Mesenchymal stem cell (in vitro differentiated cells and primary cell): ENCODE results near the gene RRAD.
A peak's percentile ranks its signal among the peaks of the same experiment; 100 is the strongest.

ENCODE experiments used
- DNase-seq: peaks from one replicate; pipeline ENCODE4 v3.0.0-alpha.2; 2013
- H2AFZ ChIP-seq: one replicate; pipeline ENCODE4 v1.6.1; 2013; ENCODE audit warnings: low read depth, mild to moderate bottlenecking, control low read depth, inconsistent platforms, low read length, moderate library complexity
- H2AK5ac ChIP-seq: 2 replicates; pipeline ENCODE4 v1.6.1; 2013; ENCODE audit warnings: low read length, moderate library complexity, mild to moderate bottlenecking, inconsistent platforms; ENCODE audit not compliant: severe bottlenecking
- H2BK120ac ChIP-seq: one replicate; pipeline ENCODE4 v1.6.1; 2013; ENCODE audit warnings: low read depth, mild to moderate bottlenecking, inconsistent platforms, low read length, moderate library complexity
- H2BK12ac ChIP-seq, 2 experiments: one replicate each; pipeline ENCODE4 v1.6.1; 2013; ENCODE audit warnings: inconsistent platforms in 2 of 2, low read length in 2 of 2, mild to moderate bottlenecking in 2 of 2, moderate library complexity in 2 of 2, control low read depth in 1 of 2
- H2BK15ac ChIP-seq: one replicate; pipeline ENCODE4 v1.6.1; 2013; ENCODE audit warnings: mild to moderate bottlenecking, low read depth, inconsistent platforms; ENCODE audit not compliant: poor library complexity, severe bottlenecking
- H2BK5ac ChIP-seq: 2 replicates; pipeline ENCODE4 v1.6.1; 2013; ENCODE audit warnings: low read depth, mild to moderate bottlenecking, low read length, control low read depth, inconsistent platforms; ENCODE audit not compliant: poor library complexity, severe bottlenecking
- H3K14ac ChIP-seq, 2 experiments: one replicate each; pipeline ENCODE4 v1.6.1; 2013; ENCODE audit warnings: inconsistent platforms in 2 of 2, low read length in 2 of 2, control low read depth in 1 of 2, mild to moderate bottlenecking in 1 of 2, moderate library complexity in 1 of 2
- H3K18ac ChIP-seq, 2 experiments: one replicate each; pipeline ENCODE4 v1.6.1; 2013; ENCODE audit warnings: inconsistent platforms in 2 of 2, low read length in 2 of 2, control low read depth in 1 of 2, low read depth in 1 of 2, mild to moderate bottlenecking in 1 of 2
- H3K23ac ChIP-seq, 2 experiments: one replicate each; pipeline ENCODE4 v1.6.1; 2013; ENCODE audit warnings: inconsistent platforms in 2 of 2, low read length in 2 of 2, mild to moderate bottlenecking in 2 of 2, moderate library complexity in 2 of 2, control low read depth in 1 of 2
- H3K27ac ChIP-seq: 2 replicates; pipeline ENCODE4 v1.5.1; 2013; ENCODE audit warnings: mild to moderate bottlenecking, moderate library complexity, low read length, control low read depth, inconsistent platforms; ENCODE audit not compliant: poor library complexity, severe bottlenecking
- H3K27me3 ChIP-seq, 2 experiments: 2 replicates each; pipeline versions ENCODE4 v1.6.1 to v1.7.0; 2013; ENCODE audit warnings: low read length in 2 of 2, mild to moderate bottlenecking in 2 of 2, moderate library complexity in 2 of 2, control low read depth in 1 of 2, inconsistent platforms in 1 of 2; ENCODE audit not compliant: control insufficient read depth in 1 of 2, insufficient read depth in 1 of 2
- H3K36me3 ChIP-seq, 2 experiments: 2 replicates each; pipeline versions ENCODE4 v1.6.1 to v1.7.0; 2013; ENCODE audit warnings: low read length in 2 of 2, control low read depth in 1 of 2, inconsistent platforms in 1 of 2, low read depth in 1 of 2, mild to moderate bottlenecking in 1 of 2; ENCODE audit not compliant: insufficient read depth in 2 of 2, control insufficient read depth in 1 of 2
- H3K4ac ChIP-seq, 2 experiments: one replicate each; pipeline ENCODE4 v1.6.1; 2013; ENCODE audit warnings: inconsistent platforms in 2 of 2, low read length in 2 of 2, mild to moderate bottlenecking in 2 of 2, moderate library complexity in 2 of 2, control low read depth in 1 of 2, low read depth in 1 of 2
- H3K4me1 ChIP-seq: 2 replicates; pipeline ENCODE4 v1.6.1; 2013; ENCODE audit warnings: low read depth, low read length, control low read depth; ENCODE audit not compliant: control insufficient read depth, insufficient read depth
- H3K4me2 ChIP-seq: 2 replicates; pipeline ENCODE4 v1.6.1; 2013; ENCODE audit warnings: low read length, mild to moderate bottlenecking, inconsistent platforms; ENCODE audit not compliant: poor library complexity, severe bottlenecking
- H3K4me3 ChIP-seq, 2 experiments: 2 replicates each; pipeline versions ENCODE4 v1.5.1 to v1.7.0; 2013; ENCODE audit warnings: low read length in 2 of 2, mild to moderate bottlenecking in 2 of 2, control low read depth in 1 of 2, low read depth in 1 of 2; ENCODE audit not compliant: insufficient read depth in 1 of 2
- H3K79me1 ChIP-seq: replicated peaks from 2 replicates; pipeline ENCODE4 v1.6.1; 2013; ENCODE audit warnings: mild to moderate bottlenecking, control low read depth, low read length, inconsistent platforms; ENCODE audit not compliant: poor library complexity, severe bottlenecking
- H3K9ac ChIP-seq: 2 replicates; pipeline ENCODE4 v1.7.0; 2013; ENCODE audit warnings: mild to moderate bottlenecking, low read length, moderate library complexity
- H3K9me3 ChIP-seq: 2 replicates; pipeline ENCODE4 v1.7.0; 2013; ENCODE audit warnings: mild to moderate bottlenecking, low read length; ENCODE audit not compliant: control insufficient read depth
- H4K8ac ChIP-seq: one replicate; pipeline ENCODE4 v1.6.1; 2013; ENCODE audit warnings: inconsistent platforms, mild to moderate bottlenecking, low read length, moderate library complexity
- H4K91ac ChIP-seq: one replicate; pipeline ENCODE4 v1.6.1; 2013; ENCODE audit warnings: mild to moderate bottlenecking, low read length, inconsistent platforms
- WGBS: methylation state at CpG from one replicate; pipeline ENCODE4 v1.1.7; 2013; ENCODE audit warnings: mixed read lengths; 5-methylcytosine and 5-hydroxymethylcytosine counted together

The RRAD gene

GRCh38 chr16:66889622-66890021, 35.7 kb downstream of the RRAD start:
- H3K9ac ChIP-seq = no peak overlapping the region
- no peak overlapping the region for H3K4me3 ChIP-seq
- no peak overlapping the region for H3K4ac ChIP-seq
- 100% methylated on average over 2 of the region's 4 CpGs for WGBS
- no peaks in the 10 kb centered on the region for H3K27me3 ChIP-seq
- H4K8ac ChIP-seq = no peak overlapping the region
- H3K4me2 ChIP-seq = no peak overlapping the region
- H3K79me1 ChIP-seq = peaks cover 28% of the 10 kb centered on the region
- H2AK5ac ChIP-seq = no peak overlapping the region
- no peak overlapping the region for H3K27ac ChIP-seq
- H2AFZ ChIP-seq = no peak overlapping the region
- no peak overlapping the region for H2BK12ac ChIP-seq
- H3K4me1 ChIP-seq = peaks cover 8% of the 10 kb centered on the region
- no peak overlapping the region for H2BK15ac ChIP-seq
- no peak overlapping the region for H2BK5ac ChIP-seq
- DNase-seq = no peak
- no peak overlapping the region for H3K23ac ChIP-seq
- H3K9me3 ChIP-seq = no peaks in the 10 kb centered on the region
- H3K36me3 ChIP-seq = peaks cover 21 to 37% of the 10 kb centered on the region in 2 experiments
- no peak overlapping the region for H3K14ac ChIP-seq
- no peak overlapping the region for H4K91ac ChIP-seq
- no peak overlapping the region for H2BK120ac ChIP-seq
- H3K18ac ChIP-seq = no peak overlapping the region

- Histone ChIP-seq H2AFZ (no peak overlapping the region), H3K27ac (no peak overlapping the region), H2BK5ac (no peak overlapping the region), H2BK15ac (no peak overlapping the region), H3K4ac (no peak overlapping the region), H3K4me1 (peaks cover 8% of the 10 kb centered on the region), H3K14ac (no peak overlapping the region), H3K4me2 (no peak overlapping the region), H3K27me3 (no peaks in the 10 kb centered on the region), H3K18ac (no peak overlapping the region), H3K9me3 (no peaks in the 10 kb centered on the region), H3K9ac (no peak overlapping the region), H3K4me3 (no peak overlapping the region), H3K23ac (no peak overlapping the region), H4K8ac (no peak overlapping the region), H3K36me3 (peaks cover 21 to 41% of the 10 kb centered on the region in 2 experiments), H2BK12ac (no peak overlapping the region), H2BK120ac (no peak overlapping the region), H2AK5ac (no peak overlapping the region), H3K79me1 (peaks cover 33% of the 10 kb centered on the region), H4K91ac (no peak overlapping the region)
- WGBS = 95% methylated on average over 6 of the region's 6 CpGs
- DNase-seq = peak; percentile 18
Observed at GRCh38 chr16:66888647-66889615, 36.4 kb downstream of the RRAD start.

- Histone ChIP-seq H3K27me3 (no peaks in the 10 kb centered on the region), H3K4ac (no peak overlapping the region)
Observed at GRCh38 chr16:66886914-66887313, 38.4 kb downstream of the RRAD start.

GRCh38 chr16:66886321-66886720, 39.0 kb downstream of the RRAD start:
- Histone ChIP-seq H3K79me1 (peaks cover 40% of the 10 kb centered on the region), H4K91ac (no peak overlapping the region), H2BK15ac (no peak overlapping the region), H3K9me3 (no peaks in the 10 kb centered on the region), H2AK5ac (no peak overlapping the region), H2BK5ac (no peak overlapping the region), H3K18ac (no peak overlapping the region), H3K36me3 (peaks cover 20 to 42% of the 10 kb centered on the region in 2 experiments), H3K23ac (no peak overlapping the region), H3K4ac (no peak overlapping the region), H2AFZ (no peak overlapping the region), H2BK120ac (no peak overlapping the region), H3K27me3 (no peaks in the 10 kb centered on the region), H3K14ac (no peak overlapping the region), H3K27ac (no peak overlapping the region), H3K4me1 (peaks cover 8% of the 10 kb centered on the region), H3K9ac (no peak overlapping the region), H3K4me3 (no peak overlapping the region), H3K4me2 (no peak overlapping the region), H4K8ac (no peak overlapping the region), H2BK12ac (no peak overlapping the region)
- WGBS = 44% methylated on average over 2 of the region's 2 CpGs
- DNase-seq = no peak

More at GRCh38 chr16:66886914-66887313, 38.4 kb downstream of the RRAD start:
- no peak overlapping the region for H2AK5ac ChIP-seq
- no peak overlapping the region for H3K14ac ChIP-seq
- no peaks in the 10 kb centered on the region for H3K9me3 ChIP-seq
- 98% methylated on average over 3 of the region's 3 CpGs for WGBS
- H3K79me1 ChIP-seq = peaks cover 42% of the 10 kb centered on the region
- no peak overlapping the region for H4K8ac ChIP-seq
- peaks cover 7% of the 10 kb centered on the region for H3K4me1 ChIP-seq
- H2BK15ac ChIP-seq = no peak overlapping the region
- peaks cover 21 to 42% of the 10 kb centered on the region in 2 experiments for H3K36me3 ChIP-seq
- H4K91ac ChIP-seq = no peak overlapping the region
- no peak overlapping the region for H3K27ac ChIP-seq
- H3K18ac ChIP-seq = no peak overlapping the region
- H3K4me2 ChIP-seq = no peak overlapping the region
- no peak overlapping the region for H3K4me3 ChIP-seq
- no peak overlapping the region for H2AFZ ChIP-seq
- H3K9ac ChIP-seq = no peak overlapping the region
- H3K23ac ChIP-seq = no peak overlapping the region
- DNase-seq = no peak
- no peak overlapping the region for H2BK120ac ChIP-seq
- H2BK12ac ChIP-seq = no peak overlapping the region
- no peak overlapping the region for H2BK5ac ChIP-seq
